ENCODE data around the gene ZNF565. TPM values are rescaled to one million over a fixed set of nuclear protein-coding genes. Genes with fewer than 3 reads are reported as not detected.

Gene ZNF565
- total RNA-seq, 1 experiment from 2014 or later: 3.5 TPM

Other genes starting within 250 kb of the ZNF565 start
- gene SDHAF1, start 219.5 kb downstream of the ZNF565 start, total RNA-seq (2014; rRNA removed; shearing (Covaris generic)): 41.7 and 46.9 TPM in 2 replicates
- 0.37 and 1.1 TPM in 2 replicates for gene SYNE4, start 205.9 kb downstream of the ZNF565 start, total RNA-seq (2014; rRNA removed; shearing (Covaris generic))
- gene ALKBH6, start 200.5 kb downstream of the ZNF565 start, total RNA-seq (2014; rRNA removed; shearing (Covaris generic)): 28.2 and 39.3 TPM in 2 replicates
- gene CLIP3, start 181.8 kb downstream of the ZNF565 start, total RNA-seq (2014; rRNA removed; shearing (Covaris generic)): 0.37 TPM in 1 of 2 replicates, not detected in the other
- 0.37 and 5.2 TPM in 2 replicates for gene THAP8, start 160.4 kb downstream of the ZNF565 start, total RNA-seq (2014; rRNA removed; shearing (Covaris generic))
- gene WDR62, start 159.8 kb downstream of the ZNF565 start, total RNA-seq (2014; rRNA removed; shearing (Covaris generic)): 9.7 and 12.9 TPM in 2 replicates
- gene OVOL3, start 103.5 kb downstream of the ZNF565 start, total RNA-seq (2014; rRNA removed; shearing (Covaris generic)): not detected in 2 replicates
- gene POLR2I, start 99.8 kb downstream of the ZNF565 start, total RNA-seq (2014; rRNA removed; shearing (Covaris generic)): 120 and 122 TPM in 2 replicates
- 314 and 477 TPM in 2 replicates for gene TBCB, start 99.2 kb downstream of the ZNF565 start, total RNA-seq (2014; rRNA removed; shearing (Covaris generic))
- 266 and 370 TPM in 2 replicates for gene CAPNS1, start 74.6 kb downstream of the ZNF565 start, total RNA-seq (2014; rRNA removed; shearing (Covaris generic))
- not detected in 2 replicates for gene COX7A1, start 62.2 kb downstream of the ZNF565 start, total RNA-seq (2014; rRNA removed; shearing (Covaris generic))
- 35.3 and 84.9 TPM in 2 replicates for gene ZNF146, start 441 bp upstream of the ZNF565 start, total RNA-seq (2014; rRNA removed; shearing (Covaris generic))
- gene ZFP14, start 164.5 kb upstream of the ZNF565 start, total RNA-seq (2014; rRNA removed; shearing (Covaris generic)): 7.1 and 9.4 TPM in 2 replicates
- 3.6 and 4.8 TPM in 2 replicates for gene ZFP82, start 204.0 kb upstream of the ZNF565 start, total RNA-seq (2014; rRNA removed; shearing (Covaris generic))

Data from G401 (cell line).